ENCODE data around the gene TMEM101.
"Not testable (repeated sequence)": the region's sequence is repeated elsewhere in the genome, so short reads cannot be mapped to it uniquely, and the experiment has no call there.

TMEM101 gene

DNA sequence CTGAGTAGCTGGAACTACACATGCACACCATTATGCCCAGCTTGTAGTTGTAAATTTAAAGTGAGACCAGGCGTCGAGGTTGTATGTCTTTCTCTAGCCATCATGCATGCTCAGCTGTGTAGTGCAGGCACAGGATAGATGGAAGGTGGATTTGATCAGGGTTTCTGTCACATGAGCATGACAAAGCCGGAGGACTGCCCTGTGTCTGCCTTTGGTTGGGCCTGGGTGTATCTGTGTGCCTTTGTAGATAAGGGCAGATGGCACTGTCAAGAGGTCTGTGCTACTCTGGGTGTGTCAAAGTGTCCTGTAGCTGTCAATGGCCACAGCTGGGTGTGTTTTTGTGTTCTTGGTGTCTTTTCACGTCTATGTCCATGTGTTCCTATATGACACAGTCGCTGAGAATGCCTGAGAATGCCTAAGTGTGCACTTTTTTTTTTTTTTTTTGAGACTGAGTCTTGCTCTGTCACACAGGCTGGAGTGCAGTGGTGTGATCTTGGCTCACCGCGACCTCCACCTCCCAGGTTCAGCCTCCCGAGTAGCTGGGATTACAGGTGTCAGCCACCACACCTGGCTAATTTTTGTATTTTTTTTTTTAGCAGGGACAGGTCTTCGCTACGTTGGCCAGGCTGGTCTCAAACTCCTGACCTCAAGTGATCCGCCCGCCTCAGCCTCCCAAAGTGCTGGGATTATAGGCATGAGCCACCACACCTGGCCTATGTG is 14.5 kb downstream of the TMEM101 start:
- no peak for DNase-seq

DNA sequence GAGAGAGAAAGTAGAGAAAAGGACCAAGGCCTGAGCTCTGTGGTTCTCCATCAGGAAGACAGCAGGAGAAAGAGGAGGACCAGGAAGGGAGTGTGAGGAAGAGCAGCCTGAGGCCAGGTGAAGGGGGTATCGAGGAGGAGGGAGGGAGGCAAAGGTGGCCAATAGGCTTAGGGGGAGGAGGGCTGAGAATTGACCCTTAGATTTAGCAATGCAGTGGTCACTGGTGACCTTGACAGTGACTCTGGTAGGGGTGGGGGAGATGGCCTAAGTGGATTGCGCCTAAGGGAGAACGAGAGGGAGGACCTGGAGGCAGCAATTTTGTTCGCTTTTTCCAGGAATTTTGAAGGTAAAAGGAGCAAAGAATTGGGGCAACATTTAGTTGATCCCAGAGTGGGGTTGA is 15.7 kb downstream of the TMEM101 start:
- DNase-seq = no peak

DNA sequence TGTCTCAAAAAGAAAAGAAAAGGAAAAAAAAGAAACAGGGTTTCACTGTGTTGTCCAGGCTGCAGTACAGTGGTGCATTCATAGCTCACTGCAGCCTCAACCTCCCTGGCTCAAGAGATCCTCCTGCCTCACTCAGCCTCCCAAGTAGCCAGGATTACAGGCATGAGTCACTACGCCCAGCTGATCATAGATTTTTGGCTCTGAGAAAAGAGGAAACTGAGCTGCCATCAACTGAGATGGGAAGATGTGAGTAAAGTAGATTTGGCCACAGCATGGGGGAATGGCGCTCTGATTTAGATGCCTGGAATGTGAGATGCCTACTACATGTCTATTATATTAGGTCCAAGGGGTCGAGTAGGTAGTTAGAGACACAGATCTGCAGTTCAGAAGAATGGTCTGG is 16.2 kb downstream of the TMEM101 start:
- no peak for DNase-seq

DNA sequence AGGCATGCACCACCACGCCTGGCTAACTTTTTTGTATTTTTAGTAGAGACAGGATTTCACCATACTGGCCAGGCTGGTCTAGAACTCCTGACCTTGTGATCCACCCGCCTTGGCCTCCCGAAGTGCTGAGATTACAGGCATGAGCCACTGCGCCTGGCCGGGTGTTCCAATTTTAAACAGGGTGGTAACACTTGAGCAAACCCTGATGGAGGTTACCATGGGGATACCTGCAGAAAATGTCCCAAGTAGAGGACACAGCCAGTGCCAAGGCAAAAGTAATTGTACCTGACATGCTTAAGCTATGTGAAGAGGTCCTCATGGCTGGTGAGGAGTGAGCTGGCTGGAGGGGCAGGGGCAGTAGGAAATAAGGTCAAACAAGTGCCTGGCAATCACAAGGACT is 17.6 kb downstream of the TMEM101 start:
- DNase-seq = not testable (repeated sequence)

DNA sequence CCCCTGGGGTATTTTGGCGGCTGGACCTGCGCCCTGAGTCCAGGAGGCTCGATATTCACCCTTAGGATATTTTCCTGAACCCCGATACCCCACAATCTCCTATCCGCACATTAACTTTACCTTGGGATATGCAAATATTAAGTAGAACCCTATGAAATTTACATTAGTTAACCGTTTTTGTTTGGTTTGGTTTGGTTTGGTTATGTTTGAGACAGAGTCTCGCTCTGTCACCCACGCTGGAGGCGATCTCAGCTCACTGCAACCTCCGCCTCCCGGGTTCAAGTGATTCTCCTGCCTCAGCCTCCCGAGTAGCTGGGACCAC is 19.7 kb downstream of the TMEM101 start:
- no peak for DNase-seq

DNA sequence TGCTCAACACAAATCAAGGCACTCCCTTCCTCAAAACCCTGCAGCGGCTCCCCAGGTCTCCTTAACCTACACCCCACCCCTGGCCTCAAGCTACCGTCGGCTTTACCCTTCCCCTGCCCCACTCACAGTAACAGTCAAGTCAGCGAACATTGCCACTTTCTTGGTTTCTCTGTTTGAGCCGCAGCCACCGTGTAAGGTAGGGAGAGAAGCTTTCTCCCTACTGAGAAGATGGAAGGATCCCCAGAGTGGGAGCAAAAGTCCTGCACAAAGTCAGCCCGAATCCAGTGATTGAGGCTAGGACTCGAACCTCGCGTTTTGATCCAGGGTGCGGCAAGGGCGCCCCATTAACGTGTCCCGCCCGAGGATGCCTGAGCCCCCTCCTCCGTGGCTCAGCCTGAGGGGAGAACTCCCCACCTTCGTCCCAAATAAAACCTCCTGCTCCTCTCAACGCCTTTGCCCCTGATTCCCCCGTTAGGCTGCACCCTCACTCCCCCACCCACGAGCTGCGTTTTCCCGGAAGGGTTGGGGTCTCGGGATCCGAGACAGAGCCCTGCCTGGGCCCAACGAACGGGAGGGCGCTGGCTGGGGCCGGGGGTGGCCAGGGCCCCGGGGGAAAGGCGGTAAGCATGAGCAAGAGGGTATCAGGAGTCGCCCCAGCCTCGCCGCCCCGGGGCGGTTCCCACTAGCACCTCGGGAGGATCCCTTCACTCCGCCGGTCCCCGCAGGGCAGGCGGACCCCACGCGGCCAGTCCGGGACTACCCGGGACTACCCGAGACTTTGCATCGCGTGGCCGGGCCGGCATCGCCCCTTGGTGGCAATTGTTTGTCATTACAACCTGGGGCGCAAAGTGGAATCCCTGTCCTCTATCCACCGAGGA is 20.3 kb downstream of the TMEM101 start:
- peak; percentile 64 for DNase-seq

DNA sequence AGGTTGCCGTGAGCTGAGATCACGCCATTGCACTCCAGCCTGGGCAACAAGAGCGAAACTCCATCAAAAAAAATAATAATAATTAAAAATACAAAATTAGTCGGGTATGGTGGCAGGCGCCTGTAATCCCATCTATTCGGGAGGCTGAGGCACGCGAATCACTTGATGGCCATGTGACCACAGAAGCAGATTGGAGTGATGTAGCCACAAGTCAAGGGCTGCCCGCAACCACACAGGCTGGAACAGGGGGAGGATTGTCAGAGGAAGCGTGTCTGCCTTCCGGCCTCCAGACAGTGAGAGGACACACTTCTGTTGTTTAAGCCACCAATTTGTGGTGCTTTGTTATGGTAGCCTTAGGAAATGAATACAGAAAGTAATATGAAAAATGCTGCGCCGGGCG is 22.1 kb downstream of the TMEM101 start:
- no peak for DNase-seq

DNA sequence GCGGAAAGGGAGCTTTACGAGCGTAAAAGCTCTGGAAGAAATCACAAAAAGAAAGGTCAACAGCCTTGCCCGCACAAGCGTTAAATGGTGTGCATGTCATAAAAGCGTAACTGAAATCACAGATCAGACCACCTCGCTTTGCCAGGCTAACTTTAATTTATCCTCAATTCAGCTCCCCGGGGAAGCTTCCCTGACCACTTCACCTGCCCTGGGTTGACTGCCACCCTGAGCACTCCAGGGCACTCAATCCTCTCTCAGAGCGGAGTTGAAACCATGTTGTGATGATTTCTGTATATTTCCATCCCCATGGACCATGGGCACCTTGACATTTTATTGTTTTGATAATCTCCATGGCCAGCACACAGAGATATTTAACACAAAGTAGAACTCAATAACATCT is 26.5 kb downstream of the TMEM101 start:
- no peak for DNase-seq

DNA sequence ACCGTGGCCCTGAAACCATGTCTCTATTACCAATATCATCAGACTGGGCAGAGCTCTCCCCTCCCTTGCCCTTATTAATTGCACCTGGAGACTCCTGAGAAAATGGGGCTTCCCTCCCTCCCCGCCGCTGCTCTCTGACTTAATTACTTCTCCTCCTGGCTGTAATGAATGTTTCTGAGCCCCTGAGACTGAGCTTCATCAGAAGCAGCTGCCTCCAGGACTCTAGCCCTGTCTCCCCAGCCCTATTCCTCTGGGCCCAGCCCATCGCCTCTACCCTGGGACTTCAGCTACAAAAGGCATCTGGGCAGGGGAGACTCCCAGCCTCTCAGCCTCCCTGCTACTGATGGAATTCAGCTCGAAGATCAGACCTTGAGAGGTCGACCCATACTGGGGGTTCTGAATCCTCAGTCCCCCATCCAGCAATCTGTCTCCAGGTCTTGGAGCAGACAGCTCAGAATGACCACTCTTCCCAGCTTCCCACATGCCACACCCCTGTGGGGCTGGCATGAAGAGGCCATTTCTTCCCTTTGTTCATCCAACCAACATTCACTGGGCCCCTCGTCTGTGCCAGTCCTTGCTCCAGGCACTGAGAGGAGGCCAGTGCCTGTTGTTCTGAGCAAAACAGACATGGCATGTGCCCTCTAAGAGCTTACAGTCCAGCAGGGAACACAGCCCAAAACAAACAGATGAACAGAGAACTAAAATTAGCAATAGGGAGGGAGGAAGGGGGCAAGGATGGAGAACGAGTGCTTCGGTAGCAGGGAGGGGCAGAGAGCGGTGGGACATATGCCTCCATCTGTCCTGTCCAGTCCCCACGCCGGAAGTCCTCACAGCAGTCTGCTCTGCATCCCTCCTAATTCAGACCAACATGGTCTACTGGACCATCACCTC is 27.4 kb downstream of the TMEM101 start:
- no peak for DNase-seq

DNA sequence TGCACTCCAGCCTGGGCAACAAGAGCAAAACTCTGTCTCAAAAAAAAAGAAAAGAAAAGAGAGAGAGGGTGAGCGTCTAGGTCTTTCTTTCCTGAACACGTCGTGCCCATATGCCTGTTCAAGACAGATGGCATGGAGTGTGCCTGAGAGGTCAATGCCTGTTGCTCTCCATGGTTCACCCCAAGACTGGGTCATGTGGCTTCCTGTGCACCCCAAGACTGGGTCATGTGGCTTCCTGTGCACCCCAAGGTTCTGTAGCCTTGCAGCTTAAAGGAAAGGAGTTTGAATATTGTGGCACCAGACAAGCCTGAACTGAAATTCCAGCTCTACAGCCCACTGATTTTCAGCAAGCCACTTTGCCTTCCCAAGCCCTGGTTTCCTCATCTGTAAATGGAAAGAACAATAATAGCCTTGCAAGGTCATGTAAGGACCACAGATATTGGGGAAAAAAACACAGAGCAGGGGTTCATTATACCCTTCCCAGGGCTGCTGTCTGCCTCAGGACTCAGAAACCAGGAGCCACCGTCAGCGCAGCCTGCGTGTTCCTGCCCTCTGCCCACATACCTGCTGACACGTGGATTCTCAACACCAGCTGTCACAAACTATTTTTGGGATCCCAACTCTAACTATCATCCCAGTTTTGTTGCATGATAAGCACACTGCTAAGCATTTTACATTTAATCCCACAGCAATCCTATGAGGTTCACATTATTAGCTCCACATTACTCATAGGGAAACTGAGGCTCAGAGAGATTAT is 28.4 kb downstream of the TMEM101 start:
- no peak for DNase-seq

DNA sequence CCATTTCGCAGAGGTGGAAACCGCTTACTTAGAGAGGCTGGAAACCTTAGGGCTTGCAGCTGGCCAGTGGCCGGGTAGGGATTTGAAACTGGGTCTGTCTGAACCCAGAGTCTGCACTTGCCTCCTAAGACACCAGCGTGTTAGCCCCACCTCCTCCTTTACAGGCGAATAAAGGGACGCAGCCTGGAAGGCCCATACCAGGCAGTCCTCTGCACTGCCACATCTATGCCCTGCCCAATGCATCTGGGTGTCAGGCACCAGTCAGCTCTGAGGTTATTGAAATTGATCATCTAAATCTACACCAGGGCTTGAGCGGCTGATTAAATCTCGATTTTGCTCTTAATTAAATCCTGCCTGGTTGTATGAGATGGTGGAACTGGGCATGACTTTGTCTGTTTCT is 30.2 kb downstream of the TMEM101 start:
- DNase-seq = no peak

DNA sequence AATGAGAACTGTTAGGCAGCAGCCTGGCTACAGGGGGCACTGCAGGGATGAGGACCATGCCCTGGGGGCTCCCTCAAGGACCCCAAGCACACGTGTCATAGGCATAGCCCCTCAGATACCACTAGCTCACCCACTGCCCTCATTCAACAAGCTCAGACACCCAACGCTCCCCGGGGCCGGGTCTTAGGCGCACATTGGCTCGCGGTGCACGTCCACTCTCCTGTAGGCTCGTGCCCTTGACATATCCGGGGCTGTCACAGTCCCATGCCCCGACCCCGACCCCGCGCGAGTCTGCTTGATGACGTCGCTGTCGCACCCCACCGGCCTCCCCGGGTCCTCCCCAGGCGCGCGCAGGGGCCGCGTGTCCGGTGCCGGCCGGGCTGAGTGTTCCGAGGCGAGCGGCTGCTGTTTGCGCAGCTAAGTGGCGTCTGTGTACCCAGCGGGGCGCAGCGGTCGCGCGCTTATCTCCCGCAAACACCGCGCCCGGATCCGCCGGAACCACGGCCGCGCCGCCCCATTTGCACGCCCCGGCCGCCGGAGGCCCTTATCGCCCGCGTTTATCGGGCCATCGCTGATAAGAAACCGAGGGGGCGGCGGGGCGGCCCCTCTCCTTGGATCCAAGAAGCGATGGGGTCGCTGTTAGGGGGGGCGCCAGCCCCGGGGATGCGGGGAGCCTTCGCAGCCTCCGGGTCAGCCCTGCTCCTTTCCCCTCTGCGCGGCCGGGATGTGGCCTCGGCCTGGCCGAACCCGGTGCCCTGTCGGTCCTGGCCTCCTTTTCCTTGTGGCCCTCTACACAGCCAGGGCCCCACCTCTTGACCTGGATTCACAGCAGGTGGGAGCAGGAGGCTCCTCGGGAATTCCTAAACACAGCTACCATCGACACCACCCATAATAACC is 31.0 kb downstream of the TMEM101 start:
- DNase-seq = no peak

DNA sequence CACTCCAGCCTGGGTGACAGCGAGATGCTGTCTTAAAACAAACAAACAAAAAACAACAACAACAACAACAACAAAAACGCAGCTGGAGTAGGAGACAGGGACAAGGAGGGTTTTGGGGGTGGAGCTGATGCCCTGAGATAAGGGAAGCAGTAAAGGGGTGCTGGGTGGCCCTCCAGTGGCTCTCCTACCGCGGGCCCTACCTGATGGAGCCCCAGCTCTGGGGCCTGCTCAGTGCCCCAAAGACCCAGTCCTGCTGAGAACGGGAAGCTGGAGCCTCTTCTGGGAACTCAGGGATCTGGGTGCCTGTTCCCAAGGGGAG is 31.6 kb downstream of the TMEM101 start:
- no peak for DNase-seq

DNA sequence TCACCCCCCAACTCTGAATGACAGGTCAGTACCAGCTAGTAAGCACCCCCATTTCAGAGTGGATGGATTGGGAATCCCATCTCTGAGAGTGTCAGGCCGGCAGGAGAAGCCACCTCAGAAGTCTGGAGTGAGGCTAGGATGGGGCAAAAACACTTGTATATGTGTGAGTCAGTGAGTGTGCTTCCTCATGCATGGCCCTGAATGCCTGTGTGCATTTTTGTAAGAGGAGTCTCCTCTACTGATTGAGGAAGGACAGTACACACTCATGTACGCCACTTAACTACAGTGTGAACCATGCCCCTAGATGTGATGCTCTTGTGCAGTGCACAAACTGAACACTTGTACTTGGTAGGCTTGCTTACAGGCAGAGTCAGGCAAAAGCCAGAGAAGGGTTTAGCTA is 32.6 kb downstream of the TMEM101 start:
- DNase-seq = no peak

DNA sequence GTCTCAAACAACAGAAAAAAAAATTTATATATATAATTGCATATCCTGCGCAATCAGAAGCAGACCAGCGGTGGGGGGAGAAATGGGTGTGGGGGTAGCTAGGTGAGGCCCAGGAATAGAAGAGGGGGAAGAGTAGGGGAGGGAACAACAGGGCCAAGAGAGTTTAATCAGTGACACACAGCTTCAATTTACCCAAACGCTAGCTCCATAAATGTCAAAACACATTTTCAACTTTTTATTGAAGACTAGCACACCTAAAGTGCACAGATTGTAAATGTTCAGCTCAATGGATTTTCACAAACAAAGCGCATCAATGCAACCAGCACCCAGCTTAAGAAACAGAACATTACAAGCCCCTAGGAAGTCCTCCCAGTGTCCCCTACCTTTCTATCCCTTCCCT is 35.1 kb downstream of the TMEM101 start:
- DNase-seq = no peak

DNA sequence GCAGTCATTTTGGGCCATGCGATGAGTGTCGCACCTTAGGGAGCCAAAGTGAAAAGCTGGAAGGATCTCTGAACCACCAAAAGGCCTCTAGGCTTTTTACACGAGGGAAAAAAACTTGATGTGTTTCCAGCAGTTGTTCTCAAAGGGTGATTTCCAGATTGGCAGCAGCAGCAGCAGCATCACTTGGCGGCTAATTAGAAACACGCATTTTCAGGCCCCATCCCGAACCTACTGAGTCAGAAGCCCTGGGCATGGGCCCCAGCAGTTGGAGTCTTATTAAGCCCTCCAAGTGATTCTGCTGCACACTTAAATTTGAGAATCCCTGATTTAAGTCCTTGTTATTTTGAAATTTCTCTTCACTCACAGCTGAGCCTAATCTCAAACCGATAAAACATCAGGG is 35.8 kb downstream of the TMEM101 start:
- no peak for DNase-seq

DNA sequence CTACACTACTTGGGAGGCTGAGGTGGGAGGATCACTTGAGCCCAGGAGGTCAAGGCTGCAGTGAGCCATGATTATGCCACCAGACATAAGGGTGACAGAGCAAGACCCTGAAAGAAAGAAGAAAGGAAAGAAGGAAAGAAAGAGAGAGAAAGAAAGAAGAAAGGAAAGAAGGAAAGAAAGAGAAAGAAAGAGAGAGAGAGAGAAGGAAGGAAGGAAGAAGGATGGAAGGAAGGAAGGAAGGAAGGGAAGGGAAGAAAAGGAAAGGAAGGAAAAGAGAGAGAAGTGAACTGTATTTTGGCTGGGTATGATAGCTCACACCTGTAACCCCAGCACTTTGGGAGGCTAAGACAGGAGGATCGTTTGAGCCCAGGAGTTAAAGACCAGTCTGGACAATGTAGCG is 36.7 kb downstream of the TMEM101 start:
- DNase-seq = no peak

DNA sequence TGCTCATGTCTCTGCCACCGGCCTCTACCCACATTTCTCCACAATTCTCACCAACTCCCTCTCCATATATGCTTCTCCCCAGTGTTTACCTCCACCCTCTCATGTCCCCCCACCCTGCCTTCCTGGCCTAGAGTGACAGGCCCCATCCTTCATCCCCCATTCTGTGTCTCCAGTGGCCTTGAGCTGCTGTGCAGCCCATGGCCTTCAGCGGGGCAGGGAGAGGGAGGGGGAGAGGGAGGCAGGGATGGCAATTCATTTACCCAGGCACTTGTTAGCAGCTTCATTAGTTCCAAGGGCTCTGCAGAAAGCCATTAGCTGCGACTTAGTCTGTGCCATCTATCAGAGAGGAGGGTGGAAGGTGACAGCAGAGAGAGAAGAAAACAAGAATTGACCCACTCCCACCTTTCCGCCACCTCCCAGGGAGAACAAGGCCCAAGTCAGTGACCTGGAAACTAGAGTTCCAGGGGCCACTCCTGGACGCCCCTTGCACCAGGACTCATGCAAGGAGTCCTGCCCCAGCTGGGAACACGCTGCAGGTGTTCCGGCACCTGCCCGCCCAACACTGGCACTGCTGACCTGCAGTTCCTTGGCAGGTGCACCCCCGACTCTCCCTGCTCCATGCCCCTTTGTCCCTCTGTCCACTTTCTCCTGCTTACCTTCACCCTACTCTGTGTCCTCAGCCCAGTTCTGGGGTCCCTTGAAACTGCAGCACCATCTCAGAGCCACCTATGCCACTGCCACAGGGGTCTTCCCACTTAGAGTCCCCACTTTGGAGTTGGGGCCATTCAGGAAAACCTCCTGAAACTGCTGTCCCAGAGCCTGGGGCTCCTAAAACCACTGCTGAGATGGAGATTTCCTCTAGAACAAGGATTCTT is 37.6 kb downstream of the TMEM101 start:
- no peak for DNase-seq

DNA sequence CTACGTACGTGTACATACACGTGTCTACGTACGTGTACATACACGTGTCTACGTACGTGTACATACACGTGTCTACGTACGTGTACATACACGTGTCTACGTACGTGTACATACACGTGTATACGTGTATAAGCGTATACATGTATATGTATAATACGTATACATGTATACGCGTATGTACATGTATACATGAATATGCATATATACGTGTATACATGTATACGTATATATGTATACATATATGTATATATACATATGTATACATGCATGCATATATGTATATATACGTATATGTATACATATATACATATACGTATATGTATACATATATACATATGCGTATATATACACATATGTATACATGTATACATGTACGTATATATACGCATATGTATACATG is 38.9 kb downstream of the TMEM101 start:
- DNase-seq = no peak

DNA sequence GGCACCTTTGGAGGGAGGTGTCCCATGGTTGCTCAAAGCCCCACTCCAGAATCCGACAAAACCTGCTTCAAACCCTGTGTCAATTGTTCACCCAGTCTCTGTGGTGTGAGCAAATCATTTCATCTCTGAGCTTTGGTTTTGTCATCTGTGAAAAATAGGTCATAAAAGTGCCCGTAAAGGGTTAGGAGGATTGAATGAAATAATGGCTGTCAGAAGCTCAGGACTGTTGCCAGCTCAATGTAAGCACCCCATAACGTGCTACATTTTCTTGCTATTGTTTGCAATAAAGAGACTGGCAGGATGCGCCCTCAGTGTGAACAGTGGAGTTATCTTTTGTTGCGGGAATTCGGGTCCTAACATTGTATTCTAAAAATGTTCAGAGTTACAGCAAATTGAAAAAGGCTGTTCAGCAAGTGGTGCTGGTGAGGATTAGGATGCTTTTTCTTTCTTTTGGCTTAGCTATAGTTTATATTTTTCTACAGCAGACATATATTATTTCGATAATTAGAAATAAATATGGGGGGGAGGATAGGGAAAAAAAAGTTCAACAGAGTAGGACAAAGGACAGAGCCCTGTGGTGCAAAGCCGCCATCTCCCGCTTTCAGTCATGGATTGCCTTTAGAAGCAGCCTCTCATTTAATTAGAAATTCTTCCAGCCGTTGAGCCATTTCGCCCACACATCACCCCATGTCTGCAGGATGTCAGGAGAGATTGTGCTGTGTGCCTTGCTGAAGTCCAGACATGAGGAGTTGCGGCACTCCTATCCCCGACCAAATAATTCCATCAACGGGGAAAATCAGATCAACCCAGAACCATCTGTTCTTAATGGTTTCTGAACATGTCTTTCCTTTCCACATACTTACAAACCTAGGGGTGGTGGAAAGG is 40.1 kb downstream of the TMEM101 start:
- no peak for DNase-seq

Measured in stimulated activated CD4-positive, alpha-beta T cell treated with anti-CD3 and anti-CD28 coated beads, Interleukin-12 subunit alpha, Interleukin-12 subunit beta, amount 100 ng/mL, for 4 hours (primary cell).